ENCODE data around the gene FAM222B. TPM values are rescaled to one million over a fixed set of nuclear protein-coding genes. Genes with fewer than 3 reads are reported as not detected.

Gene FAM222B
- polyA plus RNA-seq, 2 of the 4 experiments (the other 2 are of a cell fraction): 10.7 to 15.6 TPM

GRCh38 chr17:28811651-28812090 lies 30.9 kb downstream of the FAM222B start:
- no peak for TF ChIP-seq CTCF (IDR thresholded peaks at IDR 0.05)
- TF ChIP-seq RAD21 (conservative IDR thresholded peaks at IDR 0.05 in 1 of 2, IDR thresholded peaks at IDR 0.05 in 1 of 2): 0 out of 5 replicates have a peak, but pooled peaks of 1 of the 2 experiments have one; percentile 3
- no peak for TF ChIP-seq ZNF302 (CRISPR knock-in tag; IDR thresholded peaks at IDR 0.05)
- no peak for TF ChIP-seq PBX3 (IDR thresholded peaks at IDR 0.05)
- no peak for TF ChIP-seq POLR2AphosphoS2 (conservative IDR thresholded peaks at IDR 0.05; ENCODE audit: low read length)
- TF ChIP-seq MAFK (IDR thresholded peaks at IDR 0.05; ENCODE audit: partially characterized antibody): peak; percentile 55
- DNase-seq (ENCODE audit: low read depth in 1 of 2, low spot score in 1 of 2) (peak; percentile 59 to 65), FAIRE-seq (peak; percentile 32), ATAC-seq (peak; percentile 37 to 46; a peak in 4 of 6 replicates)
- 3% methylated on average over 6 of the region's 6 CpGs for WGBS (ENCODE audit: missing lambda C conversion rate)
- H3K4me2 ChIP-seq: peak overlapping the region; percentile 90
- ChIA-PET POLR2A (interaction anchor here (0.5 to 1.9 kb wide), 4 partner anchors 31 to 154 kb away, joined by 3 to 10 read pairs (median 4); partner anchors contain the start of gene FAM222B), CTCF (interaction anchor here (0.6 to 10.6 kb wide), 10 partner anchors 8 to 105 kb away, joined by 3 to 99 read pairs (median 6); no protein-coding TSS in a partner anchor)
- peaks cover 52% of the 10 kb centered on the region for H3K4me1 ChIP-seq
- H3K9me3 ChIP-seq: no peaks in the 10 kb centered on the region
- peak overlapping the region; percentile 89 to 94 for H3K27ac ChIP-seq
- H3K4me3 ChIP-seq: peak overlapping the region; percentile 73

- DNase-seq (ENCODE audit: low read depth in 1 of 2, low spot score in 1 of 2) (no peak), ATAC-seq (no peak), FAIRE-seq (peak; percentile 65)
- TF ChIP-seq E2F6 (IDR thresholded peaks at IDR 0.05; ENCODE audit: borderline replicate concordance, low read depth) (no peak), JUN (IDR thresholded peaks at IDR 0.05) (no peak), EHF (CRISPR knock-in tag; IDR thresholded peaks at IDR 0.05) (no peak), USF2 (IDR thresholded peaks at IDR 0.05) (no peak)
- H3K4me3 ChIP-seq: no peak overlapping the region
- peak overlapping the region; percentile 90 for H3K4me2 ChIP-seq
- no peaks in the 10 kb centered on the region for H3K9me3 ChIP-seq
- peaks cover 57% of the 10 kb centered on the region for H3K4me1 ChIP-seq
- WGBS (ENCODE audit: missing lambda C conversion rate): 92% methylated on average over 1 of the region's 1 CpG
- ChIA-PET POLR2A (interaction anchor here (0.5 to 0.9 kb wide), 2 partner anchors 81 to 84 kb away, joined by 3 to 4 read pairs; no protein-coding TSS in a partner anchor), CTCF (interaction anchor here (0.6 to 10.6 kb wide), 13 partner anchors 9 to 238 kb away, joined by 3 to 99 read pairs (median 4); partner anchors contain the start of genes DHRS13 and TLCD1)
- peak overlapping the region in 1 of 2 experiments; percentile 89; a peak in 2 of 6 replicates for H3K27ac ChIP-seq
Observed at GRCh38 chr17:28810437-28810836, 32.2 kb downstream of the FAM222B start.

- Histone ChIP-seq H3K4me1 (peaks cover 53% of the 10 kb centered on the region), H3K4me2 (peak overlapping the region; percentile 90), H3K9me3 (no peaks in the 10 kb centered on the region), H3K27ac (peak overlapping the region; percentile 83 to 89), H3K4me3 (peak overlapping the region; percentile 19; the same call in 2 of the 3 replicates)
- DNase-seq (ENCODE audit: low read depth in 1 of 2, low spot score in 1 of 2): peak; percentile 57 to 78
- WGBS (ENCODE audit: missing lambda C conversion rate): 3% methylated on average over 2 of the region's 2 CpGs
- ATAC-seq: peak; percentile 7 to 14; a peak in 3 of 6 replicates
- TF ChIP-seq FOSL2 (IDR thresholded peaks at IDR 0.05) (no peak), FOSL2 (CRISPR knock-in tag; IDR thresholded peaks at IDR 0.05) (peak; percentile 64), JUNB (IDR thresholded peaks at IDR 0.05) (0 out of 2 replicates have a peak, but pooled peaks have one; percentile 5), TFCP2L1 (CRISPR knock-in tag; IDR thresholded peaks at IDR 0.05) (no peak), CEBPB (IDR thresholded peaks at IDR 0.05) (peak in 1 of 2 experiments; percentile 39; a peak in 1 of 4 replicates), MAX (IDR thresholded peaks at IDR 0.05) (0 out of 2 replicates have a peak, but pooled peaks have one; percentile 10)
- peak; percentile 7 for FAIRE-seq
- POLR2A ChIA-PET: interaction anchor here (0.8 to 1.5 kb wide), 4 partner anchors 19 to 50 kb away, joined by 3 to 9 read pairs (median 4); no protein-coding TSS in a partner anchor
- CTCF ChIA-PET: interaction anchor here (0.6 to 10.6 kb wide), 16 partner anchors 9 to 95 kb away, joined by 3 to 99 read pairs (median 3); partner anchors contain the start of gene DHRS13
Observed at GRCh38 chr17:28807925-28808634, 34.5 kb downstream of the FAM222B start.

All from A549 (cell line).